ENCODE measurements around the gene UAP1. TPM values are rescaled to one million over a fixed set of nuclear protein-coding genes. Genes with fewer than 3 reads are reported as not detected.

UAP1 gene
- total and polyA plus RNA-seq, 2 donors (not counting 3 experiments of a cell fraction or from before 2014, with no cell fraction given): 30.6 to 89.8 TPM

GRCh38 chr1:162565460-162565859 lies 3.9 kb downstream of the UAP1 start:
- no TSS peak for BruUV-seq (replicated peaks)
- POLR2A ChIA-PET: interaction anchor here (0.6 kb wide), 1 partner anchor 66 kb away, joined by 3 read pairs; no protein-coding TSS in a partner anchor
- Histone ChIP-seq H3K79me2 (ENCODE audit: control insufficient read depth, insufficient read depth, low read length) (peaks cover 89% of the 10 kb centered on the region), H3K36me3 (ENCODE audit: control insufficient read depth in 2 of 2, extremely low read depth in 1 of 2, insufficient read depth in 2 of 2, low read length in 2 of 2) (peaks cover 4 to 6% of the 10 kb centered on the region in 2 experiments), H4K20me1 (replicated peaks; ENCODE audit: control insufficient read depth, extremely low read depth, insufficient read depth, low read length) (no peaks in the 10 kb centered on the region), H3K9me3 (replicated peaks; ENCODE audit: control insufficient read depth, insufficient read depth, low read length) (no peaks in the 10 kb centered on the region), H3K27ac (ENCODE audit: insufficient read depth, low read depth, low read length) (no peak overlapping the region), H3K9ac (replicated peaks; ENCODE audit: extremely low read depth, insufficient read depth, low read length) (no peak overlapping the region), H3K4me3 (replicated peaks in 1 of 3; ENCODE audit: insufficient read depth in 1 of 3, low read depth in 1 of 3, low read length in 3 of 3) (no peak overlapping the region), H3K4me1 (ENCODE audit: control insufficient read depth, extremely low read depth, insufficient read depth, low read length) (peaks cover 37% of the 10 kb centered on the region), H3K27me3 (ENCODE audit: control insufficient read depth in 2 of 2, insufficient read depth in 2 of 2, low read length in 2 of 2) (no peaks in the 10 kb centered on the region), H3K4me2 (ENCODE audit: insufficient read depth, low read length) (no peak overlapping the region), H3K9me1 (replicated peaks; ENCODE audit: control insufficient read depth, extremely low read depth, insufficient read depth, low read length) (no peaks in the 10 kb centered on the region), H2AFZ (ENCODE audit: low read depth, low read length) (no peak overlapping the region)
- dilution Hi-C loops (cut with MboI; ENCODE audit: extremely low pct_ligation_motif_present, low sequenced_read_pairs) (no loop called here), intact Hi-C loops (cut with micrococcal nuclease) (no loop called here)
- no peak for FAIRE-seq
- TF ChIP-seq FOS (IDR thresholded peaks at IDR 0.05; ENCODE audit: borderline replicate concordance, insufficient read depth, low read length): no peak
- no peak for TF ChIP-seq POLR2AphosphoS5 (IDR thresholded peaks at IDR 0.05; ENCODE audit: insufficient read depth, low read depth, low read length)
- no peak for TF ChIP-seq GATA2 (IDR thresholded peaks at IDR 0.05; ENCODE audit: insufficient read depth, insufficient read length, low read depth, low read length)
- TF ChIP-seq MYC (IDR thresholded peaks at IDR 0.05; ENCODE audit: low read depth, low read length): no peak
- TF ChIP-seq EZH2 (IDR thresholded peaks at IDR 0.05; ENCODE audit: borderline replicate concordance, low read depth, low read length, severe bottlenecking): no peak
- TF ChIP-seq CTCF (IDR thresholded peaks at IDR 0.05; ENCODE audit: extremely low read depth in 1 of 2, insufficient read depth in 1 of 2, low read depth in 1 of 2, low read length in 2 of 2): no peak
- no peak for TF ChIP-seq JUN (IDR thresholded peaks at IDR 0.05; ENCODE audit: borderline replicate concordance, insufficient read depth, insufficient read length, low read depth)
- CTCF ChIA-PET: interaction anchor here (0.8 to 1.9 kb wide), 5 partner anchors 8 to 208 kb away, joined by 3 to 4 read pairs (median 4); no protein-coding TSS in a partner anchor
- DNase-seq (ENCODE audit: low read depth, low spot score): no peak
